HepG2 (cell line): Measurements from ENCODE around the gene DMRTB1. TPM values are rescaled to one million over a fixed set of nuclear protein-coding genes. Genes with fewer than 3 reads are reported as not detected.

Experiments used
- ATAC-seq: fragments of 200-7000 bp; cut with Tn5 transposase; 3 replicates; pipeline ENCODE4 v1.9.1; 2020; ENCODE audit warnings: mild to moderate bottlenecking, moderate library complexity
- BruUV-seq: library from RNA; stranded (reverse); fragments of 400-500 nt; replicated peaks from 2 replicates; lab custom pipeline; 2021; lab: Mats Ljungman, UMichigan
- CTCF ChIA-PET: fragments of 300-600 bp; formaldehyde crosslinking; extraction: SDS; loops from one replicate; lab custom pipeline; 2021; ENCODE audit warnings: low total read pairs, inconsistent platforms, low intra/inter-chr PET ratio; lab: Yijun Ruan, JAX
- POLR2A ChIA-PET: fragments of 350-600 bp; sonication (Branson Sonifier 250); formaldehyde crosslinking; loops from one replicate; lab custom pipeline; 2020; ENCODE audit warnings: antibody characterized with exemption, inconsistent platforms; lab: Yijun Ruan, JAX
- DNase-seq: peaks from one replicate; pipeline ENCODE4 v3.0.0-alpha.2; 2015; ENCODE audit warnings: low spot score
- FAIRE-seq: peaks from 3 replicates; lab custom pipeline; 2011; peaks lifted over from hg19 to GRCh38; lab: Jason Lieb, UNC
- H2AFZ ChIP-seq: one replicate; pipeline ENCODE4 v1.6.1; 2011; ENCODE audit warnings: low read length, inconsistent platforms
- H3K27ac ChIP-seq: fragments of 300-600 bp; 3 replicates; pipeline ENCODE4 v1.8.0; 2011; ENCODE audit warnings: mixed run types, mild to moderate bottlenecking, mixed read lengths, low read length, inconsistent platforms; ENCODE audit not compliant: insufficient read depth; ENCODE audit errors: extremely low read length
- H3K27me3 ChIP-seq, 2 experiments: fragments of 200-600 bp in 1 of 2; 2 replicates in 1 of 2; 3 replicates in 1 of 2; pipeline versions ENCODE4 v1.6.0 to v1.8.0; 2011; ENCODE audit warnings: low read length in 2 of 2, mild to moderate bottlenecking in 2 of 2, moderate library complexity in 2 of 2, inconsistent platforms in 1 of 2; ENCODE audit not compliant: insufficient read depth in 2 of 2, control insufficient read depth in 1 of 2
- H3K36me3 ChIP-seq, 2 experiments: fragments of 200-600 bp in 1 of 2; replicated peaks in 1 of 2; 2 replicates in 1 of 2; 3 replicates in 1 of 2; pipeline versions ENCODE4 v1.5.1 to v1.8.0; 2011; ENCODE audit warnings: low read length in 2 of 2, inconsistent platforms in 1 of 2; ENCODE audit not compliant: insufficient read depth in 2 of 2, control insufficient read depth in 1 of 2
- H3K4me1 ChIP-seq: 2 replicates; pipeline ENCODE4 v1.5.1; 2012; ENCODE audit warnings: low read length, inconsistent platforms; ENCODE audit not compliant: insufficient read depth
- H3K4me2 ChIP-seq: 2 replicates; pipeline ENCODE4 v1.6.0; 2011; ENCODE audit warnings: low read depth, low read length, inconsistent platforms
- H3K4me3 ChIP-seq, 3 experiments: fragments of 200-600 bp in 1 of 3; sonication (generic), shearing (Covaris generic) in 1 of 3; replicated peaks in 1 of 3; 2 replicates each; pipeline ENCODE4 v1.5.1; 2011 to 2016; ENCODE audit warnings: low read length in 3 of 3, inconsistent platforms in 2 of 3, low read depth in 2 of 3, mild to moderate bottlenecking in 2 of 3, control low read depth in 1 of 3, mixed read lengths in 1 of 3; ENCODE audit not compliant: insufficient read depth in 1 of 3
- H3K79me2 ChIP-seq: one replicate; pipeline ENCODE4 v1.6.1; 2011; ENCODE audit warnings: low read length, inconsistent platforms; ENCODE audit not compliant: insufficient read depth
- H3K9ac ChIP-seq: 2 replicates; pipeline ENCODE4 v1.6.0; 2011; ENCODE audit warnings: mild to moderate bottlenecking, low read depth, low read length, inconsistent platforms; ENCODE audit not compliant: insufficient read depth
- H3K9me3 ChIP-seq: 2 replicates; pipeline ENCODE4 v1.5.1; 2012; ENCODE audit warnings: mild to moderate bottlenecking, low read length
- H4K20me1 ChIP-seq: 2 replicates; pipeline ENCODE4 v1.6.0; 2011; ENCODE audit warnings: inconsistent platforms, mild to moderate bottlenecking, low read length, moderate library complexity; ENCODE audit not compliant: insufficient read depth
- KDM6A ChIP-seq: IDR thresholded peaks from 2 replicates; pipeline ENCODE4 v1.6.1; 2016; ENCODE audit warnings: low read depth
- MAFG ChIP-seq: sonication (generic); formaldehyde crosslinking; IDR thresholded peaks from 2 replicates; pipeline ENCODE4 v1.5.1; 2020; ENCODE audit warnings: mild to moderate bottlenecking, missing genetic modification reagents
- ZBTB49 ChIP-seq: sonication (generic); formaldehyde crosslinking; IDR thresholded peaks from 2 replicates; pipeline ENCODE4 v1.4.0; 2020; ENCODE audit warnings: missing genetic modification reagents, borderline replicate concordance
- ZNF564 ChIP-seq: sonication (generic); formaldehyde crosslinking; IDR thresholded peaks from 2 replicates; pipeline ENCODE4 v1.8.1; 2023; ENCODE audit warnings: mild to moderate bottlenecking, missing genetic modification reagents
- ZNF567 ChIP-seq: sonication (generic); formaldehyde crosslinking; IDR thresholded peaks from 2 replicates; pipeline ENCODE4 v1.8.1; 2023; ENCODE audit warnings: mild to moderate bottlenecking, missing genetic modification reagents, borderline replicate concordance
- ZNF598 ChIP-seq: sonication (generic); formaldehyde crosslinking; IDR thresholded peaks from 2 replicates; pipeline ENCODE4 v1.5.1; 2020; ENCODE audit warnings: mild to moderate bottlenecking, missing genetic modification reagents, borderline replicate concordance
- WGBS: methylation state at CpG from one replicate; pipeline ENCODE4 v1.1.6; 2017; ENCODE audit warnings: low lambda C conversion rate; 5-methylcytosine and 5-hydroxymethylcytosine counted together
- in situ Hi-C: cut with HindIII; loops from 2 replicates; pipeline ENCODE4 v1.10.0; 2017; ENCODE audit warnings: low pct_unique_long_range_greater_than_20kb; ENCODE audit not compliant: extremely low pct_ligation_motif_present
- intact Hi-C: fragments of 100-400 bp; cut with micrococcal nuclease; formaldehyde crosslinking; loops from one replicate; pipeline ENCODE4 v1.10.0; 2022; ENCODE audit not compliant: unreplicated experiment
- polyA plus RNA-seq, 8 experiments: library from polyadenylated mRNA; depleted of rRNA in 3 of 8; stranded (reverse) in 7 of 8; unstranded in 1 of 8; fragments of >200 nt; fragmentation: Illumina TruSeq in 4 of 8; extraction: Trizol in 4 of 8; gene quantifications; 2 replicates each; pipeline versions ENCODE4 v1.2.1 to v1.2.3, GENCODE V29; 2011 to 2016; ENCODE audit warnings: low read depth in 4 of 8, missing spikeins in 1 of 8, mixed read lengths in 1 of 8; ENCODE audit not compliant: insufficient read depth in 1 of 8
- total RNA-seq, 5 experiments: library from RNA; depleted of rRNA; stranded (reverse); fragments of >200 nt; fragmentation: Illumina TruSeq; extraction: Trizol; gene quantifications; 2 replicates each; pipeline ENCODE4 v1.2.3, GENCODE V29; 2016; ENCODE audit warnings: low read depth in 1 of 5
- TF ChIP-seq, protein P1 (sequence below): IDR thresholded peaks from 2 replicates; pipeline ENCODE4 v1.6.1; 2016
- TF ChIP-seq, protein P2 (sequence below): sonication (generic); formaldehyde crosslinking; conservative IDR thresholded peaks from 2 replicates; pipeline ENCODE4 v1.8.1; 2023; ENCODE audit warnings: missing genetic modification reagents
- TF ChIP-seq, protein P3 (sequence below), 2 experiments: sonication (generic) in 1 of 2; formaldehyde crosslinking in 1 of 2; IDR thresholded peaks; 2 replicates each; pipeline versions ENCODE4 v1.5.1 to v1.6.1; 2011 to 2020; ENCODE audit warnings: borderline replicate concordance in 1 of 2, low read depth in 1 of 2, low read length in 1 of 2, mild to moderate bottlenecking in 1 of 2, missing genetic modification reagents in 1 of 2, moderate library complexity in 1 of 2

The DMRTB1 gene
- total and polyA plus RNA-seq, 2 of the 13 experiments (the other 11 are each of a cell fraction or from before 2014, with no cell fraction given): not detected

DNA sequence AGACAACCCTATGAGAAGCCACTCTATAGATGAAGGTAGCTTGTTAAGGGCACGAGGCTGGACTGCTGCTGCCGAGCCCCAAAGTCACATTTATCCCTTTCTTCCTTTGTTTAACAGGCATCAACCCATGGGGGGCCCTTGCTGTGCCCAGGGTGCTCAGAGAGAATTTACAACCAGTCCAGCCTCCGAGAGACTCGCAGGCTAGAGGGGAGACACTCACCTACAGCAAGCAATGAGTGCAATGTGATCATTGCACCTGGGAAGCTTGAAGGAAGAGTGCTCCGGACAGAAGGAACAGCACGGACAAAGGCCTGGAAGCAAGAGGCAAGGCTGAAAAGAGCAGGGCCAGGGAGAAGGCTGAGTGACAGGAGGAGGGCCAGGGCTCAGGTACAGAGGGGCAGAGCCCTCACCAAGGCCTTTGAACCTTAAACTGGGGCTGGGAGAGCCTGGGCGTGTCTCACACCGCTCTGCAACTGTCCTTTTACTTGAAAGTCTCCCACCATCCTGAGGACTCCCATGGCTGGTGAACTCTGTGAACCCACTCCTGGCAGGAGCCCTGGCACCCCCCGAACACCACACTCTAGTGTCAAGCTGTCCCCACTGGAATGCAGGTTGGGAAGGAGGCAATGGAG, 27.3 kb downstream of the DMRTB1 start (continued):
- TF ChIP-seq, protein P1, sequence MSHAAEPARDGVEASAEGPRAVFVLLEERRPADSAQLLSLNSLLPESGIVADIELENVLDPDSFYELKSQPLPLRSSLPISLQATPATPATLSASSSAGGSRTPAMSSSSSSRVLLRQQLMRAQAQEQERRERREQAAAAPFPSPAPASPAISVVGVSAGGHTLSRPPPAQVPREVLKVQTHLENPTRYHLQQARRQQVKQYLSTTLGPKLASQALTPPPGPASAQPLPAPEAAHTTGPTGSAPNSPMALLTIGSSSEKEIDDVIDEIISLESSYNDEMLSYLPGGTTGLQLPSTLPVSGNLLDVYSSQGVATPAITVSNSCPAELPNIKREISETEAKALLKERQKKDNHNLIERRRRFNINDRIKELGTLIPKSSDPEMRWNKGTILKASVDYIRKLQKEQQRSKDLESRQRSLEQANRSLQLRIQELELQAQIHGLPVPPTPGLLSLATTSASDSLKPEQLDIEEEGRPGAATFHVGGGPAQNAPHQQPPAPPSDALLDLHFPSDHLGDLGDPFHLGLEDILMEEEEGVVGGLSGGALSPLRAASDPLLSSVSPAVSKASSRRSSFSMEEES (CRISPR knock-in tag): no peak
- TF ChIP-seq MAFG (CRISPR knock-in tag): no peak

DNA sequence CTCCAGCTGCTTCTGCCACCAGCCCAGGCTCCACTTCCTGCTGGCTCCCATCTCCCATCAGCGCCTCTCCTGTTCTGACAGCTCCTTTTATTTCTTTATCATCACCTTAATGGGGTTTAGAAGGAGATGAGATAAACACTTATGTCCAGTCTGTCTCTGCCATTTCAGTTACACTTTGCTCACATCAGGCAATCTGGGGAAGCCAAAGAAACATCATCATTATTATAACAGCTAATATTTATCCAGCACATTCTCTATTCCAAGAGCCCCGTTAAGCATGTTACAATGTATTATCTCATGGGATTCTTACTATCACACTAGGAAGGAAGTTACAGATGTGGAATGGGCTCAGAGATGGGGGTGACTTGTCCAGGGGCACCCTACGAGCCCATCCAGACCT, 31.2 kb downstream of the DMRTB1 start:
- H3K36me3 ChIP-seq: no peaks in the 10 kb centered on the region
- no peaks in the 10 kb centered on the region for H3K79me2 ChIP-seq
- FAIRE-seq (no peak), ATAC-seq (no peak), DNase-seq (no peak)
- H3K4me3 ChIP-seq: no peak overlapping the region
- H3K9ac ChIP-seq: no peak overlapping the region
- no peaks in the 10 kb centered on the region for H4K20me1 ChIP-seq
- in situ Hi-C loops (no loop called here), intact Hi-C loops (no loop called here)
- no peak for TF ChIP-seq ZBTB49 (CRISPR knock-in tag)
- TF ChIP-seq KDM6A (CRISPR knock-in tag): no peak
- TF ChIP-seq ZNF564 (CRISPR knock-in tag): no peak
- TF ChIP-seq ZNF567 (CRISPR knock-in tag): no peak
- TF ChIP-seq ZNF598 (CRISPR knock-in tag): no peak
- TF ChIP-seq, protein P2, sequence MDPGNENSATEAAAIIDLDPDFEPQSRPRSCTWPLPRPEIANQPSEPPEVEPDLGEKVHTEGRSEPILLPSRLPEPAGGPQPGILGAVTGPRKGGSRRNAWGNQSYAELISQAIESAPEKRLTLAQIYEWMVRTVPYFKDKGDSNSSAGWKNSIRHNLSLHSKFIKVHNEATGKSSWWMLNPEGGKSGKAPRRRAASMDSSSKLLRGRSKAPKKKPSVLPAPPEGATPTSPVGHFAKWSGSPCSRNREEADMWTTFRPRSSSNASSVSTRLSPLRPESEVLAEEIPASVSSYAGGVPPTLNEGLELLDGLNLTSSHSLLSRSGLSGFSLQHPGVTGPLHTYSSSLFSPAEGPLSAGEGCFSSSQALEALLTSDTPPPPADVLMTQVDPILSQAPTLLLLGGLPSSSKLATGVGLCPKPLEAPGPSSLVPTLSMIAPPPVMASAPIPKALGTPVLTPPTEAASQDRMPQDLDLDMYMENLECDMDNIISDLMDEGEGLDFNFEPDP (CRISPR knock-in tag): no peak
- TF ChIP-seq, protein P3, sequence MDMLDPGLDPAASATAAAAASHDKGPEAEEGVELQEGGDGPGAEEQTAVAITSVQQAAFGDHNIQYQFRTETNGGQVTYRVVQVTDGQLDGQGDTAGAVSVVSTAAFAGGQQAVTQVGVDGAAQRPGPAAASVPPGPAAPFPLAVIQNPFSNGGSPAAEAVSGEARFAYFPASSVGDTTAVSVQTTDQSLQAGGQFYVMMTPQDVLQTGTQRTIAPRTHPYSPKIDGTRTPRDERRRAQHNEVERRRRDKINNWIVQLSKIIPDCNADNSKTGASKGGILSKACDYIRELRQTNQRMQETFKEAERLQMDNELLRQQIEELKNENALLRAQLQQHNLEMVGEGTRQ (IDR thresholded peaks at IDR 0.05; ENCODE audit: low read depth, low read length): no peak
- TF ChIP-seq, protein P3 (CRISPR knock-in tag; IDR thresholded peaks at IDR 0.05; ENCODE audit: borderline replicate concordance): no peak
- no TSS peak for BruUV-seq
- peaks cover 0 to 24% of the 10 kb centered on the region in 2 experiments; a peak in 3 of 5 replicates for H3K27me3 ChIP-seq
- no peak overlapping the region for H3K4me2 ChIP-seq
- H3K4me1 ChIP-seq: no peaks in the 10 kb centered on the region
- H2AFZ ChIP-seq: no peak overlapping the region
- WGBS: 17% methylated on average over 3 of the region's 3 CpGs
- H3K27ac ChIP-seq: no peak overlapping the region
- ChIA-PET POLR2A (no interaction called here), CTCF (no interaction called here)
- H3K9me3 ChIP-seq: no peaks in the 10 kb centered on the region
